Psoas muscle (tissue), 8 donors: ENCODE data around the gene NF1. TPM values are rescaled to one million over a fixed set of nuclear protein-coding genes. Genes with fewer than 3 reads are reported as not detected.
A peak's percentile ranks its signal among the peaks of the same experiment; 100 is the strongest.

Experiments
- ATAC-seq, 4 donors: fragments of 200-7000 bp; cut with Tn5 transposase; one replicate each; pipeline ENCODE4 v1.9.1; 2020; ENCODE audit warnings: moderate library complexity in 3 of 4, mild to moderate bottlenecking in 2 of 4
- DNase-seq, 2 donors: peaks; one replicate each; pipeline ENCODE4 v3.0.0-alpha.2; 2020
- H3K27ac ChIP-seq: fragments of 200-600 bp; one replicate; pipeline ENCODE4 v1.8.0; 2022
- H3K27me3 ChIP-seq, 3 donors: fragments of 200-600 bp in 1 of 3; one replicate each; pipeline versions ENCODE4 v1.6.1 to v1.8.0; 2013 to 2022; ENCODE audit warnings: low read length in 2 of 3, mild to moderate bottlenecking in 2 of 3, moderate library complexity in 1 of 3; ENCODE audit not compliant: insufficient read depth in 3 of 3
- H3K36me3 ChIP-seq, 2 donors: fragments of 200-600 bp in 1 of 2; one replicate each; pipeline versions ENCODE4 v1.6.1 to v1.8.0; 2013 to 2022; ENCODE audit warnings: low read depth in 1 of 2, mild to moderate bottlenecking in 1 of 2, moderate library complexity in 1 of 2; ENCODE audit not compliant: insufficient read depth in 1 of 2
- H3K4me1 ChIP-seq: fragments of 200-600 bp; one replicate; pipeline ENCODE4 v1.8.0; 2022
- H3K4me3 ChIP-seq: fragments of 200-600 bp; one replicate; pipeline ENCODE4 v1.8.0; 2022; ENCODE audit warnings: mild to moderate bottlenecking
- H3K9me3 ChIP-seq: fragments of 200-600 bp; one replicate; pipeline ENCODE4 v1.8.0; 2022
- WGBS, 3 donors: extraction: QIAGEN DNeasy Blood & Tissue Kit; methylation state at CpG; one replicate each; pipeline versions ENCODE4 v1.1.6 to v1.1.7; 2013; 5-methylcytosine and 5-hydroxymethylcytosine counted together
- intact Hi-C, 2 donors: fragments of 100-400 bp; cut with DNase I; formaldehyde crosslinking; loops; one replicate each; pipeline versions ENCODE4 v1.11.0 to v1.14.2; 2022
- polyA plus RNA-seq, 3 donors: library from polyadenylated mRNA; stranded (reverse); fragments of 200-250 nt; gene quantifications; one replicate each; pipeline ENCODE4 v1.2.3, GENCODE V29; 2013
- total RNA-seq, 4 donors: library from RNA; stranded (reverse); fragmentation: NEBNext Ultra II Directional in 2 of 4; extraction: Animal tissue kit (Norgen Biotek cat#: 25700) in 2 of 4; gene quantifications; one replicate each; pipeline versions ENCODE4 v1.2.1 to v1.2.4, GENCODE V29; 2021 to 2023
- TF ChIP-seq, protein P1 (sequence below): fragments of 200-600 bp; IDR thresholded peaks from one replicate; pipeline ENCODE4 v1.8.0; 2022; ENCODE audit warnings: antibody characterized with exemption
- donor health status: healthy with polysubstance abuse.
- donor health status: DM: no; HTN: no; CAD: no; lungs with moderate emphysema.
- donor health status: Bipolar disorder and iron deficiency.
- donor health status: healthy.
- donor health status: DM: yes; HTN: yes; CAD: no.
- donor health status: DM: no; HTN: no; CAD: no.
- donor health status: DM: no; HTN: no; CAD: no.
- donor health status: DM: yes; HTN: yes; CAD: no.

The NF1 gene
- total and polyA plus RNA-seq, 7 donors: 3.5 to 35.5 (median 27.4) TPM

DNA sequence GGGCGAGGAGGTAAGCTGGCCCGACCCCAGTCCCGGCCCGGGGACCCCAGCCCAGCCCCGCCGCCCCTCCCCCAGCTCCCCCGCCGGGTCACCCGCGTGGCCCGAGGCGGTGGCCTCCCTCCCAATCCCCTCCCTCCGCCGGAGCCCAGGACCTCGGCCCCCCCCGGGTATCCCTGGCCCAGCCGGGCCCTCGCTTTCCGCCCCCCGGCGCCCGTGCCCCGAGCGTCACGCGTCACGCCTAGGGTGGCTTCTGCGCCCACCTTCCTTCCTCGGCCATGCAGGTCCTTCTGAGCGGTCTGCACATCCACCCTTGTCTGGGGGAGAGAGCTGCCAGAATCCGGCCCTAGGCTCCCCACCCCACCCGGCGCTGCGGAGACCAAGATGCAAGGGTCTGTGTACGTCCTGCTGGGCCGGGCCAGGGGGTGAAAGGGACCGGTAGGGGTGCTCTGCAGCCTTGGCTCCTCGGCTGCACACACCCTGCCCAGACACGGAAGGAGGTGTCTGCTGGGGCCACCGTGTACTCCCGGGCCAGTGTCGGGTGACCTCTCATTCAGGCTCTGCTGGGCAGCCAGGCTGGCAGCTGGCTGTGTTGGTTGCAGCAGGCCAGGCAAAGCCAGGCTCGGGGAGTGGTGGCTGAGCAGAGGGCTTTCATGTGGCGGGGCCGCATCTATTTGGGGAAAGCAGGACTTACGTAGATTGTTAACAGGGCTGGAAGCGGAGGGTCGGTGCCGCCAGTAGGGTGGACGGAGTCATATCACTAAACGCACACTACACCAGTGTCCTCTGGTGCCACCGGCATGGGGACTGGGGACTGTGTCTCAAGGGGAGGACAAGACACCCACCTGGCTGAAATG, 297.5 kb downstream of the NF1 start:
- H3K4me1 ChIP-seq: no peaks in the 10 kb centered on the region
- H3K27me3 ChIP-seq: peaks cover 0 to 73% (median 17%) of the 10 kb centered on the region in 3 donors
- TF ChIP-seq, protein P1, sequence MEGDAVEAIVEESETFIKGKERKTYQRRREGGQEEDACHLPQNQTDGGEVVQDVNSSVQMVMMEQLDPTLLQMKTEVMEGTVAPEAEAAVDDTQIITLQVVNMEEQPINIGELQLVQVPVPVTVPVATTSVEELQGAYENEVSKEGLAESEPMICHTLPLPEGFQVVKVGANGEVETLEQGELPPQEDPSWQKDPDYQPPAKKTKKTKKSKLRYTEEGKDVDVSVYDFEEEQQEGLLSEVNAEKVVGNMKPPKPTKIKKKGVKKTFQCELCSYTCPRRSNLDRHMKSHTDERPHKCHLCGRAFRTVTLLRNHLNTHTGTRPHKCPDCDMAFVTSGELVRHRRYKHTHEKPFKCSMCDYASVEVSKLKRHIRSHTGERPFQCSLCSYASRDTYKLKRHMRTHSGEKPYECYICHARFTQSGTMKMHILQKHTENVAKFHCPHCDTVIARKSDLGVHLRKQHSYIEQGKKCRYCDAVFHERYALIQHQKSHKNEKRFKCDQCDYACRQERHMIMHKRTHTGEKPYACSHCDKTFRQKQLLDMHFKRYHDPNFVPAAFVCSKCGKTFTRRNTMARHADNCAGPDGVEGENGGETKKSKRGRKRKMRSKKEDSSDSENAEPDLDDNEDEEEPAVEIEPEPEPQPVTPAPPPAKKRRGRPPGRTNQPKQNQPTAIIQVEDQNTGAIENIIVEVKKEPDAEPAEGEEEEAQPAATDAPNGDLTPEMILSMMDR: no peak
- no peak overlapping the region for H3K27ac ChIP-seq
- H3K4me3 ChIP-seq: peak overlapping the region; percentile 49
- H3K36me3 ChIP-seq: no peaks in the 10 kb centered on the region
- ATAC-seq: no peak
- intact Hi-C loops: no loop called here
- H3K9me3 ChIP-seq: no peaks in the 10 kb centered on the region
- WGBS, 3 donors: 17 to 25% (median 21%) methylated on average over 37 to 52 of the region's 52 CpGs
- no peak for DNase-seq

DNA sequence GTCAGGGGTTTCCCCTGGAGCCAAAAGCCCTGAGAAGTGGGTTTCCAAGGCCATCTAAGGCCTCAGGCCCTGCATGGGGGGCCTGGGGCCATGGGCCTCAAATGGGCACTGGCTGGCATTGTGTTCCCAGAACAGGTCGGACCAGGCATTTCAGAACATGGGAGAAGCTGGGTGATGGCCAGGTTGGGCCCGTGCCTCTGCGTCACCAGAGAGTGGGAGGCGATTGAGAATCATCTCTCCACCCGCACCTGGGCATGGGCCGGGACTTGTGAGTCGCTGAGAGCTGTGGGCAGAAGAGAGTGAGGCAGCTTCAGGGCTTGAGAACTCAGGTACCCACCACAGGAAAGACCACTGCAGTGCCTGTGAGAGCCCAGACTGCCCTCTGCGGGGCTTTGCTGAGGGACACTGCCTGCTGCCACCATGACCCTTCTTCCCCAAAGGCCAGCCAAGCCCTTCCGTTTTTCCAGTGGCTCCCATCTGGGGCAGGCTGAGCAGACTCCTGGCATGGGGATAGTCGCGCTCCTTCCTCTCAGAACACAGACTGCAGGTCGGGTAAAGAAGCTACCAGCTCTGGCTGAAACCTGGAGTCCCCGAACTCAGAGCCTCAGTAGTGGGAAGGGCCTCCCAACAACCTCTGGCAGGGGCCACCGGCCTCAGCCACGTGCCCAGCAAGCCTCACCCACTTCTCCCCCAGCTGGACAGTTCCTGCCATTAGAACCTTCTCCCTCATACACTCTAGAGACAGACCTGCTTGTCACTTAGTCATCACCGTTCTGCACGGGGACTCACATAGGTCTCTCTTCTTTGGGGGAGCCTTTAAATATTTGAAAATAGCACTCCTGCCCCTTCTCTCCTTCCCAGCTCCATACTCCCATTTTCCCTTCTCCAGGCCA, 298.3 kb downstream of the NF1 start:
- H3K9me3 ChIP-seq: no peaks in the 10 kb centered on the region
- intact Hi-C loops: no loop called here
- DNase-seq (no peak), ATAC-seq (no peak)
- H3K36me3 ChIP-seq: no peaks in the 10 kb centered on the region
- no peaks in the 10 kb centered on the region for H3K4me1 ChIP-seq
- 76 to 80% (median 77%) methylated on average over 16 to 17 of the region's 17 CpGs for WGBS, 3 donors
- TF ChIP-seq, protein P1: no peak
- H3K27me3 ChIP-seq: peaks cover 0 to 73% (median 17%) of the 10 kb centered on the region in 3 donors
- H3K4me3 ChIP-seq: no peak overlapping the region
- H3K27ac ChIP-seq: no peak overlapping the region

DNA sequence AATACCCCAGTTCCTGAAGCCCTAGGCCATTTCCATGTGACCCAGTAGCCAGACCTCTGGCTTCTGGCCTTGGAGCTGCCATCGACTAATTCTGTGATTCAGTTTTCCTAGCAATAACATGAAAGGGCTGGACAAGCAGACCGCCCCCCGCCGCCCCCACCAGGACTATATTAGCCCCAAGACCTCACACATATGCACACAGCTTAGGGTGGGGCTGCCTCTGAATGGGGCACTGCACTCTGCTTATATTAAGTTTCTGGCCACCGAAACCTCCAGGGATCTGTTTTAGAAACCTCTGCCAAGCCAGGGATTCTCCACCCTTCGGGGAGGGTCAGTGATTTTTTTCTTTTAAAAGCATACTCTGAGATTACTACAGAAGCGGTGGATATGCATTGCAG, 299.0 kb downstream of the NF1 start:
- ATAC-seq: no peak
- Histone ChIP-seq H3K27ac (no peak overlapping the region), H3K27me3 (peaks cover 0 to 75% (median 16%) of the 10 kb centered on the region in 3 donors), H3K36me3 (no peaks in the 10 kb centered on the region), H3K4me3 (no peak overlapping the region), H3K9me3 (no peaks in the 10 kb centered on the region), H3K4me1 (no peaks in the 10 kb centered on the region)
- TF ChIP-seq, protein P1: no peak
- WGBS, 3 donors: 83 to 90% (median 85%) methylated on average over 7 of the region's 7 CpGs
- no peak for DNase-seq
- intact Hi-C loops: no loop called here

DNA sequence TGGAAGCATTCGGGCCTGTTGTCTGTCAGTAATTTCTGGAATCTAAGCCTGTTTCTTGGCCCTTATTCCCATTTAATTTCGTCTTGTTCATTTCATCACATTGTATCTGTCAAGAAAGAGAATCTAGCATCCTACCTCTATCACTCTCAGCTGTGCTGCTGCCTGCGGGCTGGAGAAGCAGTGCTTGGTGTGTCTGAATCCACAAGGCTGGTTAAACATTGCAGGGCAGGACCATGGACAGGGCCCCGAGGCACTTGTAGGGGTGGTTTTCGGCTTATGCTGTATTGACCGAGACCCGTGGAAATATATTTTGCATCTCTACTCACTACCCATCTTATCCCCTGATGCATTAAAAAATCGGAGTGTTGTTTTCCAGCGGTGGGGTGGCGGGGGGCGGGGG, 299.8 kb downstream of the NF1 start:
- Histone ChIP-seq H3K9me3 (no peaks in the 10 kb centered on the region), H3K27me3 (peaks cover 0 to 67% (median 14%) of the 10 kb centered on the region in 3 donors), H3K4me3 (no peak overlapping the region), H3K27ac (no peak overlapping the region), H3K36me3 (no peaks in the 10 kb centered on the region), H3K4me1 (no peaks in the 10 kb centered on the region)
- intact Hi-C loops: no loop called here
- TF ChIP-seq, protein P1: no peak
- ATAC-seq (peak in 1 of 4 donors; percentile 39), DNase-seq (peak in 1 of 2 donors; percentile 45)
- 14 to 16% (median 16%) methylated on average over 10 to 11 of the region's 11 CpGs for WGBS, 3 donors
